22Rv1 (cell line): ENCODE results near the gene LARP4B.

Source experiments
- H3K27ac ChIP-seq: fragments of 450-650 bp; 2 replicates; pipeline ENCODE4 v1.5.1; 2017
- ZFX ChIP-seq: fragments of 450-650 bp; IDR thresholded peaks from 2 replicates; pipeline ENCODE4 v1.6.1; 2017; ENCODE audit warnings: antibody characterized with exemption, borderline replicate concordance
- TF ChIP-seq, protein P1 (sequence below): fragments of 450-650 bp; IDR thresholded peaks from 2 replicates; pipeline ENCODE4 v1.5.1; 2017; ENCODE audit warnings: mild to moderate bottlenecking

LARP4B gene

DNA sequence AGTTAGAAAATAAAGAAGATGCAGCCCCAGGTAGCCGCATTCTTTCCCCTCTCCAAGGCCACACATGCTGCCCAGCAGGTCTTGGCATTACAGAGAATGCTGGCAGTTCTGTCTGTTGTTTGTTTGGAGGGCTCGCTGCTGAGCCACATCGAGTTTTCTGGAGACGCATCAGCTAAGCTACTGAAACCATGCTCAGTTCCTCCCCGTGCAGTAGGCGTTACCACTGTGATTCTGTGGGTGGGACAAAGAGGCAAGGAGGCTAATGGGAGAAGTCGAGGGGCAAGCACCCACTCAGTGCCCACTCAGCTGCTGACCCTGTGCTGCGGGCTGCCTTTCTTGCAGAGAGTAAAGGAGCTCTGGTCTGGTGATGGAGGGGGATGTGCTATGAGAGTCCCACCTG is 41.3 kb upstream of the LARP4B start:
- TF ChIP-seq, protein P1, sequence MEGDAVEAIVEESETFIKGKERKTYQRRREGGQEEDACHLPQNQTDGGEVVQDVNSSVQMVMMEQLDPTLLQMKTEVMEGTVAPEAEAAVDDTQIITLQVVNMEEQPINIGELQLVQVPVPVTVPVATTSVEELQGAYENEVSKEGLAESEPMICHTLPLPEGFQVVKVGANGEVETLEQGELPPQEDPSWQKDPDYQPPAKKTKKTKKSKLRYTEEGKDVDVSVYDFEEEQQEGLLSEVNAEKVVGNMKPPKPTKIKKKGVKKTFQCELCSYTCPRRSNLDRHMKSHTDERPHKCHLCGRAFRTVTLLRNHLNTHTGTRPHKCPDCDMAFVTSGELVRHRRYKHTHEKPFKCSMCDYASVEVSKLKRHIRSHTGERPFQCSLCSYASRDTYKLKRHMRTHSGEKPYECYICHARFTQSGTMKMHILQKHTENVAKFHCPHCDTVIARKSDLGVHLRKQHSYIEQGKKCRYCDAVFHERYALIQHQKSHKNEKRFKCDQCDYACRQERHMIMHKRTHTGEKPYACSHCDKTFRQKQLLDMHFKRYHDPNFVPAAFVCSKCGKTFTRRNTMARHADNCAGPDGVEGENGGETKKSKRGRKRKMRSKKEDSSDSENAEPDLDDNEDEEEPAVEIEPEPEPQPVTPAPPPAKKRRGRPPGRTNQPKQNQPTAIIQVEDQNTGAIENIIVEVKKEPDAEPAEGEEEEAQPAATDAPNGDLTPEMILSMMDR: no peak
- TF ChIP-seq ZFX: no peak
- no peak overlapping the region for H3K27ac ChIP-seq

DNA sequence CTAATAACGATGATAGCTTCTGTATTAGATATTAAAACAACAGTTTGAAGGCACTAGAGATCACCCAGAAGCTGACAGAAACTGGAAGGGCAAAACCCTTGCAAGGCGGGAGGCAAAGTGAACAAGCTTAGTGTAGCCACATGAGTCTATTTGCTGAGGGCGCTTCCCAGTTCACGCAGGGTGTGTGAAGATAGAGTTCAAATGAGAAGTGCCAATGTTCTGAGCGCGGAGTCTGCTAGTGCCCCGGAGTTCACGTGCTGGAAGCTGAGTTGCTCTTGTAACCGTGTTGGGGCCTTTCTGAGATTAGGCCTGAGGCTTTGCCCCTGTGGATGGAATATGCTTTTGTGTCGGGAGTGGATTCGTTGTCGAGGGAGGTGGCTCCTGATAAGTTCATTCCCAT is 40.1 kb upstream of the LARP4B start:
- no peak overlapping the region for H3K27ac ChIP-seq

GRCh38 chr10:971150-971542 is 39.6 kb upstream of the LARP4B start:
- H3K27ac ChIP-seq: no peak overlapping the region
- TF ChIP-seq, protein P1: no peak
- no peak for TF ChIP-seq ZFX

More for the DNA sequence above, 40.1 kb upstream of the LARP4B start:
- no peak for TF ChIP-seq ZFX
- TF ChIP-seq, protein P1: no peak

- no peak overlapping the region for H3K27ac ChIP-seq
- TF ChIP-seq, protein P1: no peak
- no peak for TF ChIP-seq ZFX
These were observed 39.0 kb upstream of the LARP4B start for GRCh38 chr10:970311-971149.

GRCh38 chr10:969473-970150 is 38.1 kb upstream of the LARP4B start:
- H3K27ac ChIP-seq: no peak overlapping the region
- TF ChIP-seq, protein P1: no peak
- no peak for TF ChIP-seq ZFX

GRCh38 chr10:968546-969199 is 37.2 kb upstream of the LARP4B start:
- TF ChIP-seq ZFX: no peak
- H3K27ac ChIP-seq: no peak overlapping the region

DNA sequence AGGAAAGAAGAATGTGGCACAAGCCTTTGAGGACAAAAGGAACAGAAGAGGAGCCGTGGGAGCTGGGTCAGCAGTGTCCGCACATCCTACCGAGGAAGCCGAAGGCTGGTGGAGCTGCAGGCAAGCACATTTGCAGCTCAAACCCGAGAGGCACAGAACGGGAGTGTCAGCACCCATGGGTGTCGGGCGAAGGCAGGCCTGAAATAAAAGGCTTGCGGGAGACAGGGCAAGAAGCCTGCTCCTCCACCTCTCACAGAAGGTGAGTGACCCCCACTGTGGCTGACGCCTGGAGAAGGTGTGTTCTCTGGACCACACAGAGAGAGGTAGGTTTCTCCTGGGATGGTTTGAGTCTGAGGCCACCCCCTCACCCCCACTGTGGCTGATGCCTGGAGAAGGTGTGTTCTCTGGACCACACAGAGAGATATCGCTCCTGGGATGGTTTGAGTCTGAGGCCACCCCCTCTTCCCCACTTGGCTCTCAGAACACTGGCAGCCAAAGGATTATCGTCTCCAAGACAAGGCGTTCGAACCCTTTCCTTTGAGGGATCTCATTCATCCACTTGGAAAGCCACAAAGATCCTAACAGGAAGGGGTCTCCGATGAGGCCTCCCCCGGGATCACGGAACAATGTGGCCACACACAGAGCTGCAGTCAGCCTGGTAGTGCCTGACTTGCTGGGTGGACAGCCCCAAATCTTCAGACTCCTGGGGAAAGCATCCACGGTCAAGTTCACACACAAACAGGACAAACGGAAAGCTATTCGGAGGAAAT is 35.1 kb upstream of the LARP4B start:
- TF ChIP-seq, protein P1: no peak
- no peak for TF ChIP-seq ZFX
- no peak overlapping the region for H3K27ac ChIP-seq
